SH-SY5Y (cell line): Measurements from ENCODE around the gene KBTBD7.

Source experiments
- GATA2 ChIP-seq: IDR thresholded peaks from 2 replicates; pipeline ENCODE4 v1.6.1; 2011; ENCODE audit warnings: mild to moderate bottlenecking, low read depth, low read length
- GATA3 ChIP-seq: IDR thresholded peaks from 2 replicates; pipeline ENCODE4 v1.6.1; 2011; ENCODE audit warnings: low read depth, mild to moderate bottlenecking, low read length, moderate library complexity

GRCh38 chr13:41154042-41154441 is 40.3 kb downstream of the KBTBD7 start:
- TF ChIP-seq GATA3: no peak
- TF ChIP-seq GATA2: no peak
